IgD-negative memory B cell (primary cell): ENCODE data around the gene EXOC3L4. TPM values are rescaled to one million over a fixed set of nuclear protein-coding genes. Genes with fewer than 3 reads are reported as not detected.

Experiments used
- polyA plus RNA-seq: library from polyadenylated mRNA; unstranded; fragments of 300-500 nt; fragmentation: Illumina TruSeq; gene quantifications from one replicate; pipeline ENCODE4 v1.2.3, GENCODE V29; 2021

The EXOC3L4 gene
- polyA plus RNA-seq, 1 donor from 2014 or later, result not detected

Other genes with a start within 250 kb of the EXOC3L4 start
- 15.0 TPM for gene AMN, start 172.1 kb upstream of the EXOC3L4 start, polyA plus RNA-seq
- 1.2 TPM for gene CDC42BPB, start 37.2 kb upstream of the EXOC3L4 start, polyA plus RNA-seq
- gene LBHD2, start 10.5 kb upstream of the EXOC3L4 start, polyA plus RNA-seq, result not detected
- not detected for gene TNFAIP2, start 28.7 kb downstream of the EXOC3L4 start, polyA plus RNA-seq
- 372 TPM for gene EIF5, start 239.5 kb downstream of the EXOC3L4 start, polyA plus RNA-seq